Myocyte (in vitro differentiated cells): ENCODE data around the gene STXBP4. TPM values are rescaled to one million over a fixed set of nuclear protein-coding genes. Genes with fewer than 3 reads are reported as not detected.

ENCODE experiments used
- DNase-seq: peaks from one replicate; pipeline ENCODE4 v3.0.0-alpha.2; 2012; ENCODE audit warnings: low read depth
- total RNA-seq: library from RNA; depleted of rRNA; stranded (reverse); fragments of >200 nt; gene quantifications from 2 replicates; pipeline ENCODE4 v1.2.3, GENCODE V29; 2014

STXBP4 gene
- total RNA-seq, 1 donor from 2014 or later: 20.5 TPM

DNA sequence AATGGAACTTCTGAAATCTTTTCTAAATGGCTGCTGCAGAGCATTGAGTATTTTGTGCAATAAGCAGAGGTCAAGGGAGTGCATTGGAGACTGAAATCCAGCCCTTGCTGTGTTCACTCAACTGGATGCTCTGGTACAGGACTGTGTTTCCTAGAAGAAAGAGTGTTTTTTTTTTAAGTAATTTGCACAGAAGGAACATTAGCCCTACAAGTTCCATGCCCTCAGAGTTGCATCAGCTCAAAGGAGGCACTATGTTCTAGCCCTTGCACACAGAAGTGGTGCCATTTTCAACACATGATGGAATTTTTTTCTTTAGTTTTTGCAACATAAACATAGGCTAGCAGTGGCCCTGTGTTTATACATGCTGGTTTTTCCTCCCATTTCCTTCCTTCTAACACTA, 152.1 kb downstream of the STXBP4 start:
- no peak for DNase-seq

DNA sequence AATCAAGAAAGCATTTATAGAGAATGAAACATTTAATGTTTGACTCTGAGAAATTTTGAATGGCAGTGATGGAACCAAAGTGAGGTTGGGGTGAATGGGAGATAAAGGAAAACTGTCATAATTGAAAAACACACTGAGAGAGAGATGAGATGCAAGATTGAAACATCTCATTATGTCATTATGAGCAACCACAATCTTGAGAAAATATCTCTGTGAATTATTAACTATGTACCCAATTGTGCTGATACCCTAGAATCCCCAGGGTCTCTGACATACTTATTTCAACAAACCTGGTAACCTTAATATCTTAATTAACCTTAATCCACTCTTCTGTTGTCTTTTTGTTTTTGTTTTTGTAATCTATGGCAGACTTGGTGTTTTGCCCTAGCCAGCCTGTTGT, 152.7 kb downstream of the STXBP4 start:
- no peak for DNase-seq

DNA sequence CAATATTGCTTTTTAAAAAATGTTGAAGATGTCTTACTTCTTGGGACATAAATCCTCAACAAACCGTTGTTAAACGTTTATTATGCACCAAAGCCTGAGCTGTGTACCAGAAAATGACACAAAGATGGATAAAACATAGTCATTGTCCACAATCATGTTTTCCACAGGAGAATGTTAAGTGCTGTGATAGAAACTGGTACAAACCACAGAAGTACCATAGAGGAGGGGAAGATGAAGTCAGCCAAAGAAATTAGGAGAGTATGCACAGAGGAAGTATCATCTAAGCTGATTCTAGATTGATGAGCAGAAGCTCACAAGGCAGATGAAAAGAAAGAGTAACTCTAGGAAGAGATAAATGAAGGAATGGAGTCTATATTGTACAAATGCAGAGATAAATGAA, 153.5 kb downstream of the STXBP4 start:
- DNase-seq: no peak

DNA sequence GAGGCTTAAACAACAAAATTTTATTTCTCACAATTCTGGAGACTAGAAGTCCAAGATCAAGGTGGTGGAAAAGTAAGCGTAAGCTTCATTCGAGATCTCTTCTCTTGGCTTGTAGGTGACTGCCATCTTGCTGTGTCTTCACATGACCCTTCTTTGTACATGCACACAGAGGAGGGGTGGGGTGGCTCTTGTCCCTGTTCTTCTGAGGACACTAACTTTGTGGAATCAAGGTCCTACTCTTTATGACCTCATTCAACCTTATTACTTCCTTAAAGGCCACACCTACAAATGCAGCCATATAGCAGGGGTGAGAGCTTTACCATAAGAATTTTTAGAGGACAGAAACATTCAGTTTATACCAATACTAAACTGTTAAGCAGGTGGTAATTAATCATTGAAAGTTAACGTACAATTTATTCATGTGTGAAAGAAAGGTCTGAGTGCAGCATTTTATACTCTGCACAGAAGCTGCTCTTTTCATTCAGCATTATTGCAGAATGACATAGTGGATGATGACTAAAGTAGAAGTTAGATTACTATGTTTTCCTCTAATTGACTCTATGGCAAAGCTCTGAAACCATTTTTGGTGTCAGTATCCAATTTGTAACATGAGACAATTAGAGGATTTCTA, 156.3 kb downstream of the STXBP4 start:
- no peak for DNase-seq

DNA sequence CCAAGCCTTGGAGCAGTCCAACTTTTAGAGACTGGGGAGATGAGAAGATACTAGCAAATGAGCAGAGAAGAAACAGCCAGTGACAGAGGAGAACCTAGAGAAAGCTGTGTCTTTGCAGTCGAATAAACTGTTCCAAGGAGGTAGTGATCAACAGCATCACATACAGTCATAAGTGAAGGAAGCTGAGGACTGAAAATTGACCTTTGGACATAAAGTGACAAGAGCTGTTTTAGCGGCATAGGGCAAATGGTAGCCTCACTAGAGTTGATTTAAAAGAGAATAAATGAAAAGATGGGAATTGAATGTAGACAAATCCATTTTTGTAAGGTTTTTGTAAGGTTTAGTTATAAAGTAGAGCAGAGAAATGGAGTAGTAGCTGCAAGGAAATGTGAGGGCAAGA, 165.0 kb downstream of the STXBP4 start:
- no peak for DNase-seq

DNA sequence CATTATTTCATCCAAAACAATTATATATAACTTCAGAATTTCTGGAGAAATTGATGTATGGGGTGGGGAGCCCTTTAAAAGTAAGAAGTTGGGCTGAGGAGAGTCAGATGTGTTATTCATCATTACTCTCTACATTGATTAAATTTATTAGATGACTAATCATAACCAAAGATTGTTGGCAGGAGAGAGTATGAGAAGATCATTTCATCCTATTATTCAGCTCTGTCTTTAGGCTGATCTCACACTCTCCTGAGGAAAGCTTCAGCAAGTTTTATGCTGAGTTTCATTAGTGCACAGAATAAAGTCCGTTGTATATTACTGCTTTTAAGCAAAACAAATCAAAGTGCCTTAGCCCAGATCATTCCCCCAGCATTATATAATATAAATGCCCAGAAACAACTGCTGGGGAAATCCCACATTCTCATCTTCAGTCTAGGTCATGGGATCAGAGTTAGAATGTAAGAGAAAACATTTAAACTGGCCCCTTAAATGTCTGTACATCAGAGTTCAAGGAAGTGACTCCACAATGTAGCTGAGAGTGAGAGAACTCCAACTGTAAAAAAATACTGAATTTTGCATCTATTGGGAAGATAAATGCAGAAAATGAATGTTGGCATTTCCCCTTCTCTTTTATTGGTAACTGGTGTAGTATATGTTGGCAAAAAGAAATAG, 166.1 kb downstream of the STXBP4 start:
- no peak for DNase-seq

GRCh38 chr17:55140809-55141208, 172.2 kb downstream of the STXBP4 start:
- no peak for DNase-seq

DNA sequence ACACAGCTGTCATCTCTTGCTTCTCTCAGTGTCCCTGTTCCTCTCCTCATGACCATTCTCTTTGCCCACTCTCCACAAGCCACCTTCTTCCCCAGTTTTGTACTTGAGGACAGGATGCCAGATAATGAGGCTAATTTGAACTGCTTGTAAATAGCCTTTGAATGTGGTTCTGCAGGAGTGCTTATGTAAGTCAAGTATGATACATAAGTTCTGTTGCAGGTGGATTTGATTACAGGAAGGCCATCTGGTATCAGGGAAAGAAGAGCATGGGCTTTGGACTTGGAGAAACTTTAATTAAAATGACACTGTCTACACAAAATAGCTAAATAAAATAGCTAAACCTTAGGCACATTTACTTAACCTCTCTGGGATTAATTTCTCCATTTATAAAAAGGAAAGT, 176.0 kb downstream of the STXBP4 start:
- DNase-seq: no peak

GRCh38 chr17:55149485-55149884, 180.9 kb downstream of the STXBP4 start:
- no peak for DNase-seq

- no peak for DNase-seq
These were observed 183.7 kb downstream of the STXBP4 start for GRCh38 chr17:55152236-55152635.

- DNase-seq: no peak
These were observed 185.5 kb downstream of the STXBP4 start for GRCh38 chr17:55154101-55154500.

DNA sequence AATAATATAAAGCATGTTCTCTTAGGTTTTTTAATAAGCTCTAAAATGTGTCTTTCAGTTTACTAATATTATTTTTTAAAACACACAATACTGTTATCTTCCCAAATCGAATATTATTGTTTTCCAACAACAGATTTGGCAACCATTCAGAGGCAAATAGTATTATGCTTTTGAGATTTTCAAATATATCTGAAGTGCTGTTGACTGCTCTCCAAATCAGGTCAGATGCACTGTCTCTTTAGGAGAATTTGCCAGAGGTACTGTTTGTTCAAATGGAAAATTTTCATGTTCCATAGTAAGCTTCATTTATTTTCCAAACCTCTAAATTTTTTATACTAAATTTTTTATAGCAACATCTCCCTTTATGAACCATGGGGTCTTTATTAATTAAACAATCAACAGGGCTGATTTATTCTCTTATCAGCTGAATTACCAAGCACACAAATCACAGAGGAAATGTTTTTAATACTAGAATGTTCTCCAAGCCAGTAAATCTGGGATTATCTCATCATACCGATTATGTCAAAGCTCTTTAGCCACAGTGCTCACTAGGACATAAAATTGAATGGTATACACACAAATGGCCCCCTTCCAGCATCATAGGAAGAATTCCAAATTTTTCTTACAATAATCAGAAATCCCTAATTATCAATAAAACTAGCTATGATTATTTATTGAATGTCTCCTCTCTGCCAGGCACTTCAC, 187.4 kb downstream of the STXBP4 start:
- no peak for DNase-seq

- peak; percentile 68 for DNase-seq
These were observed 188.6 kb downstream of the STXBP4 start for GRCh38 chr17:55157165-55157564.

DNA sequence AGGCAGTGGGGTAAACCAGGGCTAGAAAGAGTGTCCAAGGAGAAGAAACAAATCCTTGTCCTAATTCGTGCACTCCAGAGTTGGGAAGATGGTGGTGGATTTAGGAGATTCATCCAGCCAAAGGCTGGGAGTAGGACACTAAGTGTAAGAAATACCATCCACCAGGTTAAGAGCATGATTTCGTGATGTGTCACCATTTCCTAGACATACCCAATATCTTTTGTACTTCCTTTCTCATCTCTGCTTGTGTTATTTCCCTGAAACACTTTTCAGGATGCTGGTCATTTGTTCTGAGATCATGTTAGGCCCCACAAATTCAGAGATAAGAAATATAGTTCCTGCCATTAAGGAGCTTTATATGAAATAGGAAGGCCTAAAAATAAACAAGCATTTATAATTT, 189.9 kb downstream of the STXBP4 start:
- DNase-seq: no peak

DNA sequence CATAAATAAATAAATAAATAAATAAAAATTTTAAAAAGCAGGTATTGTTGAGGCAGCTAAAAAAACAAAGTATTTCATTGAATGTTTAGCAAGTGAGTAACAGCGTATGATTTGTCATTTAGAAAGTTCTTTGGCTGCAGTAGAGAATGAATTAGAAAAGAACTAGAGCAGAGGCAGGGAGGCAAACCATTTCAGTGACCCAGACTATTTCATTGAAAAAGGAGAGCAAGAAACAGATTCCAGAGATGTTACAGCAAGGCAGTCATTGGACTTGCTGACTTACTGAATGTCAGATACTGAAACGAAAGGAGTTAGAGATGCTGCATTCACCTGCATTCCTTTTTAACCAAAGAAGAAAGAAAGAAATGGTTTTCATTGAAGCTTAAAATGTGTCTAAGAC, 190.7 kb downstream of the STXBP4 start:
- DNase-seq: no peak

- peak; percentile 26 for DNase-seq
These were observed 191.9 kb downstream of the STXBP4 start for GRCh38 chr17:55160501-55160900.

DNA sequence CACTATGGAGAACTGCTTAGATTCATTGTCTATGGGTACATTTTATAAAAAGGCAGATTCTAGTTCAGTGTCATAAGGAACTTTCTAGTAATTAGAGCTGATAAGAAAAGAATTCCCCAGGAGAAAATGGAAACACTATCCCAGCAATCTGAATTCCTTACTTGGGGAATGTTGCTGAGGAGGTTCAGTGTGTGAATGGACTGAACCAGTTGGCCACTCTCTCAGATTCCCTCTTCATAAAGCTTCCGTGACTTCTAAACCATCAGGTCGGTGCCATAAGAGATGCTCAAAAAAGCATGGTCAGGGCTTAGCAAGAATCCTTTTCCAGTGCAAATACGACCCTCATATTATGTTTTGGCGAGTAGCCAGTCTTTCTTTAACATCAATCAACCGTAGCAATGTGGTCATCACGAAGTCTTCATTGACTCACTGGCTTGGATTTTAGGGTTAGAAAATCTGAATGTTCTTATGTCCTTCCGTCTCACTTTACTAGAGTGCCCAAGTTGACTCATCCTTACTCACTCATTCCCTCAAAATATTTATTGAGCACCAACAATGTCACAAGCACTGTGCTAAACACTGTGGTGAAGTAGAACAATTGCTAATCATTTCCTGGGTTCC, 193.5 kb downstream of the STXBP4 start:
- DNase-seq: peak; percentile 44

GRCh38 chr17:55162556-55162946, 194.0 kb downstream of the STXBP4 start:
- no peak for DNase-seq

GRCh38 chr17:55163408-55163807, 194.8 kb downstream of the STXBP4 start:
- DNase-seq: no peak

- no peak for DNase-seq
These were observed 197.9 kb downstream of the STXBP4 start for GRCh38 chr17:55166506-55166905.

GRCh38 chr17:55167024-55167725, 198.6 kb downstream of the STXBP4 start:
- no peak for DNase-seq
